H1 (cell line): Measurements from ENCODE around the gene GBX1. TPM values are rescaled to one million over a fixed set of nuclear protein-coding genes. Genes with fewer than 3 reads are reported as not detected.

Source experiments
- CTCF ChIA-PET: fragments of 300-600 bp; sonication (Branson Sonifier 250); formaldehyde crosslinking; loops from one replicate; lab custom pipeline; 2021; ENCODE audit not compliant: partially characterized antibody; lab: Charles Lee
- POLR2A ChIA-PET: fragments of 300-600 bp; sonication (Branson Sonifier 250); formaldehyde crosslinking; loops from one replicate; lab custom pipeline; 2021; ENCODE audit warnings: inconsistent platforms; ENCODE audit not compliant: partially characterized antibody; lab: Charles Lee
- DNase-seq, 2 experiments: peaks; one replicate each; pipeline versions ENCODE4 v3.0.0 to v3.0.0-alpha.2; 2010 to 2022; ENCODE audit warnings: low spot score in 2 of 2, low read depth in 1 of 2, mixed read lengths in 1 of 2
- FAIRE-seq: peaks from 2 replicates; lab custom pipeline; 2011; peaks lifted over from hg19 to GRCh38; lab: Jason Lieb, UNC
- H2AFZ ChIP-seq: 2 replicates; pipeline ENCODE4 v1.8.1; 2012; ENCODE audit warnings: low read length, inconsistent platforms
- H2AK5ac ChIP-seq: 2 replicates; pipeline ENCODE4 v1.6.1; 2013; ENCODE audit warnings: low read depth, low read length
- H2BK120ac ChIP-seq: replicated peaks from 2 replicates; pipeline ENCODE3; 2013; ENCODE audit warnings: low read depth, low read length, inconsistent platforms
- H2BK12ac ChIP-seq: 2 replicates; pipeline ENCODE4 v1.6.1; 2013; ENCODE audit warnings: low read depth, low read length
- H2BK15ac ChIP-seq: 2 replicates; pipeline ENCODE4 v1.6.1; 2013; ENCODE audit warnings: low read length
- H2BK20ac ChIP-seq: 2 replicates; pipeline ENCODE4 v1.6.1; 2013; ENCODE audit warnings: low read length
- H2BK5ac ChIP-seq: 2 replicates; pipeline ENCODE4 v1.6.1; 2013; ENCODE audit warnings: low read depth, low read length
- H3K14ac ChIP-seq: 2 replicates; pipeline ENCODE4 v1.6.1; 2013; ENCODE audit warnings: inconsistent platforms; ENCODE audit not compliant: insufficient read length
- H3K18ac ChIP-seq: 2 replicates; pipeline ENCODE4 v1.6.1; 2013; ENCODE audit warnings: low read length; ENCODE audit errors: extremely low read depth
- H3K23ac ChIP-seq: 2 replicates; pipeline ENCODE4 v1.6.1; 2013; ENCODE audit warnings: inconsistent platforms; ENCODE audit not compliant: insufficient read length
- H3K23me2 ChIP-seq: 2 replicates; pipeline ENCODE4 v1.6.1; 2013; ENCODE audit warnings: low read depth, low read length
- H3K27ac ChIP-seq: 2 replicates; pipeline ENCODE4 v1.6.1; 2011; ENCODE audit warnings: low read depth, low read length, inconsistent platforms
- H3K27me3 ChIP-seq, 4 experiments: replicated peaks in 1 of 4; 1 replicate in 1 of 4; 2 replicates in 3 of 4; pipeline versions ENCODE4 v1.6.1 to v1.8.1; 2011 to 2013; ENCODE audit warnings: low read length in 3 of 4, mild to moderate bottlenecking in 3 of 4, inconsistent platforms in 2 of 4, mixed read lengths in 2 of 4, moderate library complexity in 1 of 4; ENCODE audit not compliant: control insufficient read depth in 3 of 4, insufficient read depth in 3 of 4; ENCODE audit errors: extremely low read depth in 1 of 4
- H3K36me3 ChIP-seq, 4 experiments: 2 replicates each; pipeline versions ENCODE4 v1.6.1 to v1.8.1; 2011 to 2013; ENCODE audit warnings: mild to moderate bottlenecking in 4 of 4, low read length in 3 of 4, moderate library complexity in 2 of 4, control low read depth in 1 of 4, inconsistent platforms in 1 of 4; ENCODE audit not compliant: insufficient read depth in 4 of 4, control insufficient read depth in 2 of 4
- H3K4ac ChIP-seq: replicated peaks from 2 replicates; pipeline ENCODE3; 2013; ENCODE audit warnings: low read length, low read depth, mixed read lengths, inconsistent platforms; ENCODE audit not compliant: insufficient read length
- H3K4me1 ChIP-seq, 4 experiments: replicated peaks in 1 of 4; 1 replicate in 1 of 4; 2 replicates in 3 of 4; pipeline versions ENCODE4 v1.6.1 to v1.8.1; 2011 to 2013; ENCODE audit warnings: low read length in 3 of 4, inconsistent platforms in 2 of 4, mixed read lengths in 1 of 4; ENCODE audit not compliant: insufficient read depth in 4 of 4, control insufficient read depth in 3 of 4
- H3K4me2 ChIP-seq, 2 experiments: 2 replicates each; pipeline versions ENCODE4 v1.6.1 to v1.8.1; 2011 to 2013; ENCODE audit warnings: low read depth in 2 of 2, low read length in 2 of 2, control low read depth in 1 of 2, inconsistent platforms in 1 of 2, mild to moderate bottlenecking in 1 of 2; ENCODE audit not compliant: insufficient read depth in 1 of 2
- H3K4me3 ChIP-seq, 4 experiments: fragments of 200-600, 300-600 bp in 1 of 4; sonication (generic), shearing (Covaris generic), sonication (Bioruptor Twin) in 1 of 4; 2 replicates each; pipeline versions ENCODE4 v1.5.1 to v1.8.1; 2011 to 2016; ENCODE audit warnings: low read length in 4 of 4, low read depth in 3 of 4, control low read depth in 2 of 4, inconsistent platforms in 2 of 4, mild to moderate bottlenecking in 2 of 4, mixed read lengths in 1 of 4, moderate library complexity in 1 of 4; ENCODE audit not compliant: insufficient read depth in 2 of 4; ENCODE audit errors: extremely low read depth in 1 of 4
- H3K56ac ChIP-seq: replicated peaks from 2 replicates; pipeline ENCODE3; 2013; ENCODE audit warnings: low read depth, mild to moderate bottlenecking, mixed read lengths, low read length, inconsistent platforms; ENCODE audit not compliant: insufficient read length
- H3K79me1 ChIP-seq: 2 replicates; pipeline ENCODE4 v1.6.1; 2013; ENCODE audit warnings: low read depth, low read length, control low read depth
- H3K79me2 ChIP-seq, 2 experiments: 2 replicates each; pipeline versions ENCODE4 v1.6.1 to v1.8.1; 2012 to 2013; ENCODE audit warnings: low read length in 2 of 2, mild to moderate bottlenecking in 2 of 2, inconsistent platforms in 1 of 2; ENCODE audit not compliant: insufficient read depth in 2 of 2, control insufficient read depth in 1 of 2
- H3K9ac ChIP-seq, 4 experiments: replicated peaks in 1 of 4; 1 replicate in 1 of 4; 2 replicates in 3 of 4; pipeline versions ENCODE4 v1.6.1 to v1.8.1; 2011 to 2013; ENCODE audit warnings: low read depth in 3 of 4, low read length in 3 of 4, control low read depth in 2 of 4, mild to moderate bottlenecking in 2 of 4, moderate library complexity in 2 of 4, inconsistent platforms in 1 of 4; ENCODE audit errors: extremely low read depth in 1 of 4
- H3K9me3 ChIP-seq, 2 experiments: 2 replicates each; pipeline versions ENCODE4 v1.6.1 to v1.8.1; 2012 to 2013; ENCODE audit warnings: mild to moderate bottlenecking in 2 of 2, moderate library complexity in 2 of 2, control low read depth in 1 of 2, inconsistent platforms in 1 of 2, low read depth in 1 of 2, low read length in 1 of 2, mixed read lengths in 1 of 2; ENCODE audit not compliant: insufficient read depth in 2 of 2
- H4K20me1 ChIP-seq, 2 experiments: replicated peaks in 1 of 2; 2 replicates each; pipeline versions ENCODE3 to v1.8.1; 2011 to 2013; ENCODE audit warnings: inconsistent platforms in 2 of 2, low read length in 2 of 2, mild to moderate bottlenecking in 1 of 2; ENCODE audit not compliant: insufficient read depth in 2 of 2, control insufficient read depth in 1 of 2
- H4K5ac ChIP-seq: 2 replicates; pipeline ENCODE4 v1.6.1; 2013; ENCODE audit warnings: low read length, low read depth, mixed read lengths, inconsistent platforms; ENCODE audit not compliant: insufficient read length
- H4K8ac ChIP-seq: 2 replicates; pipeline ENCODE4 v1.8.0; 2013; ENCODE audit warnings: mild to moderate bottlenecking, moderate library complexity, low read length, inconsistent platforms; ENCODE audit not compliant: insufficient read depth; ENCODE audit errors: extremely low read depth
- H4K91ac ChIP-seq: replicated peaks from 2 replicates; pipeline ENCODE3; 2013; ENCODE audit warnings: low read length, mixed read lengths, inconsistent platforms; ENCODE audit not compliant: insufficient read length
- HDAC2 ChIP-seq, 2 experiments: fragments of 300-600 bp in 1 of 2; sonication (generic) in 1 of 2; IDR thresholded peaks; 2 replicates each; pipeline ENCODE4 v1.6.1; 2011 to 2012; ENCODE audit warnings: low read depth in 2 of 2, low read length in 2 of 2, mild to moderate bottlenecking in 2 of 2, moderate library complexity in 2 of 2, borderline replicate concordance in 1 of 2, inconsistent platforms in 1 of 2
- NRF1 ChIP-seq: IDR thresholded peaks from 2 replicates; pipeline ENCODE4 v1.6.1; 2011; ENCODE audit warnings: mild to moderate bottlenecking, low read depth, low read length, improper control_type of control experiment
- PHF8 ChIP-seq: fragments of 200-600 bp; sonication (generic); conservative IDR thresholded peaks from 2 replicates; pipeline ENCODE4 v1.7.1; 2012; ENCODE audit warnings: low read depth, mild to moderate bottlenecking, inconsistent platforms, low read length, moderate library complexity
- RXRA ChIP-seq: IDR thresholded peaks from 2 replicates; pipeline ENCODE4 v1.6.1; 2011; ENCODE audit warnings: low read depth, mild to moderate bottlenecking, low read length, moderate library complexity; ENCODE audit not compliant: insufficient read depth
- TCF12 ChIP-seq: IDR thresholded peaks from 2 replicates; pipeline ENCODE4 v1.6.1; 2011; ENCODE audit warnings: low read depth, mild to moderate bottlenecking, low read length
- ZNF274 ChIP-seq: IDR thresholded peaks from 2 replicates; pipeline ENCODE4 v1.7.0; 2012; ENCODE audit warnings: low read length, borderline replicate concordance; ENCODE audit errors: extremely low read depth
- WGBS, 2 experiments: shearing (Covaris generic) in 1 of 2; methylation state at CpG; one replicate each; pipeline versions ENCODE4 v1.1.6 to v1.1.7; 2013 to 2015; ENCODE audit warnings: low lambda C conversion rate in 2 of 2, mixed read lengths in 2 of 2, inconsistent platforms in 1 of 2, low coverage in 1 of 2, missing lambda C conversion rate in 1 of 2; ENCODE audit not compliant: insufficient replicate concordance in 2 of 2, insufficient coverage in 1 of 2, insufficient read length in 1 of 2; ENCODE audit errors: extremely low coverage in 1 of 2, missing lambda C conversion rate in 1 of 2; 5-methylcytosine and 5-hydroxymethylcytosine counted together
- polyA plus RNA-seq, 7 experiments: library from polyadenylated mRNA; depleted of rRNA in 3 of 7; stranded (reverse) in 5 of 7; unstranded in 2 of 7; fragments of >200 nt in 5 of 7; fragments of 200-250 nt in 2 of 7; gene quantifications; 1 replicate in 5 of 7; 2 replicates in 1 of 7; 4 replicates in 1 of 7; pipeline versions ENCODE4 v1.2.1 to v1.2.3, GENCODE V29; 2011 to 2013; ENCODE audit warnings: missing spikeins in 2 of 7, mixed read lengths in 2 of 7
- total RNA-seq: library from RNA; stranded (reverse); fragmentation: NEBNext Ultra II Directional; extraction: Animal tissue kit (Norgen Biotek cat#: 25700); gene quantifications from 2 replicates; pipeline ENCODE4 v1.2.1, GENCODE V29; 2021
- TF ChIP-seq, protein P1 (sequence below): IDR thresholded peaks from 2 replicates; pipeline ENCODE4 v1.6.1; 2011; ENCODE audit warnings: low read depth, mild to moderate bottlenecking, low read length; ENCODE audit not compliant: insufficient read depth

Gene GBX1
- total and polyA plus RNA-seq, 2 of the 8 experiments (the other 6 are each of a cell fraction or from before 2014, with no cell fraction given): not detected

DNA sequence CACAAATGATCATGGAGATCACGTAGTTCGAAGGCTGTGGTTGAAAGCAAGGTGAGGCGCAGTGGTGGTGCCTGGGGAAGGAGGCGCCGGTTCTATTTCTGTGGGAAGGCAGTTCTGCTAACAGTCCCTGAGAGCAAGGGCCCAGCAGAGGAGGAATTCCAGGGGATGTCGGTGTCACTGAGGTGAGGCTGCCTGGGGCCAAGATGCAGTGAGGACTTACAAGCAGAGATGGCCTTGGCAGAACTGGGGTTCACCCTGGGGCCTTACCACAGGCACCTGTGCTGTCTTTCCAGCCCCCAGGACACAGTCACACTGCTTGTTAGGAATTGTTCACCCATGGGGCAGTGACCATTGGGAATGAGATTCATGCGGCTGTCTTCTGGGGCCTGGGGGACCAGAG is 26.7 kb downstream of the GBX1 start:
- H3K23ac ChIP-seq: no peak overlapping the region
- CTCF ChIA-PET: interaction anchor here (0.5 to 18.9 kb wide), 9 partner anchors 10 to 243 kb away, joined by 3 to 197 read pairs (median 8); partner anchors contain the start of gene GBX1

More for the DNA sequence above, 26.7 kb downstream of the GBX1 start:
- no peak overlapping the region for H2AK5ac ChIP-seq
- H3K56ac ChIP-seq: no peak overlapping the region
- H4K91ac ChIP-seq: no peak overlapping the region
- no peak overlapping the region for H2BK120ac ChIP-seq
- no peaks in the 10 kb centered on the region for H3K79me2 ChIP-seq
- no peaks in the 10 kb centered on the region; a peak in 2 of 8 replicates for H3K36me3 ChIP-seq
- FAIRE-seq (no peak), DNase-seq (no peak)
- no peak overlapping the region for H2BK20ac ChIP-seq
- no peak overlapping the region for H3K4me3 ChIP-seq
- 84% methylated on average over 7 of the region's 7 CpGs; no CpG with 5 or more reads in 1 of the 2 experiments for WGBS, 2 experiments
- peaks cover 0 to 1% (median 0%) of the 10 kb centered on the region in 4 experiments; a peak in 1 of 7 replicates for H3K27me3 ChIP-seq
- H3K27ac ChIP-seq: no peak overlapping the region
- no peak overlapping the region for H3K4me2 ChIP-seq
- peak overlapping the region in 1 of 4 experiments; percentile 17; a peak in 1 of 7 replicates for H3K9ac ChIP-seq
- H2AFZ ChIP-seq: no peak overlapping the region
- no peaks in the 10 kb centered on the region for H3K79me1 ChIP-seq
- no peak overlapping the region for H2BK5ac ChIP-seq
- peaks cover 12% of the 10 kb centered on the region in 2 experiments for H4K20me1 ChIP-seq
- TF ChIP-seq, protein P1, sequence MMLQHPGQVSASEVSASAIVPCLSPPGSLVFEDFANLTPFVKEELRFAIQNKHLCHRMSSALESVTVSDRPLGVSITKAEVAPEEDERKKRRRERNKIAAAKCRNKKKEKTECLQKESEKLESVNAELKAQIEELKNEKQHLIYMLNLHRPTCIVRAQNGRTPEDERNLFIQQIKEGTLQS: no peak
- TF ChIP-seq PHF8 (no peak), NRF1 (no peak), HDAC2 (IDR thresholded peaks at IDR 0.05; ENCODE audit: borderline replicate concordance in 1 of 2, low read depth in 2 of 2, low read length in 2 of 2) (no peak), RXRA (no peak), TCF12 (no peak), ZNF274 (no peak)
- H3K23me2 ChIP-seq: no peaks in the 10 kb centered on the region; the same call in 1 of the 2 replicates
- H3K4me1 ChIP-seq: peaks cover 7 to 34% (median 20%) of the 10 kb centered on the region in 4 experiments
- no peak overlapping the region for H4K8ac ChIP-seq
- H3K4ac ChIP-seq: no peak overlapping the region
- H3K18ac ChIP-seq: no peak overlapping the region
- H3K9me3 ChIP-seq: no peaks in the 10 kb centered on the region
- no peak overlapping the region for H2BK15ac ChIP-seq
- no peak overlapping the region for H4K5ac ChIP-seq
- no peak overlapping the region for H3K14ac ChIP-seq
- POLR2A ChIA-PET: no interaction called here
- H2BK12ac ChIP-seq: no peak overlapping the region
